NCI-H187 treated with DMSO at 0.1 percent for 48 hours (cell line): ENCODE results near the gene SPPL2A.

Experiments
- DNase-seq: peaks from one replicate; lab custom pipeline; 2025; lab: John Stamatoyannopoulos, UW

Gene SPPL2A

DNA sequence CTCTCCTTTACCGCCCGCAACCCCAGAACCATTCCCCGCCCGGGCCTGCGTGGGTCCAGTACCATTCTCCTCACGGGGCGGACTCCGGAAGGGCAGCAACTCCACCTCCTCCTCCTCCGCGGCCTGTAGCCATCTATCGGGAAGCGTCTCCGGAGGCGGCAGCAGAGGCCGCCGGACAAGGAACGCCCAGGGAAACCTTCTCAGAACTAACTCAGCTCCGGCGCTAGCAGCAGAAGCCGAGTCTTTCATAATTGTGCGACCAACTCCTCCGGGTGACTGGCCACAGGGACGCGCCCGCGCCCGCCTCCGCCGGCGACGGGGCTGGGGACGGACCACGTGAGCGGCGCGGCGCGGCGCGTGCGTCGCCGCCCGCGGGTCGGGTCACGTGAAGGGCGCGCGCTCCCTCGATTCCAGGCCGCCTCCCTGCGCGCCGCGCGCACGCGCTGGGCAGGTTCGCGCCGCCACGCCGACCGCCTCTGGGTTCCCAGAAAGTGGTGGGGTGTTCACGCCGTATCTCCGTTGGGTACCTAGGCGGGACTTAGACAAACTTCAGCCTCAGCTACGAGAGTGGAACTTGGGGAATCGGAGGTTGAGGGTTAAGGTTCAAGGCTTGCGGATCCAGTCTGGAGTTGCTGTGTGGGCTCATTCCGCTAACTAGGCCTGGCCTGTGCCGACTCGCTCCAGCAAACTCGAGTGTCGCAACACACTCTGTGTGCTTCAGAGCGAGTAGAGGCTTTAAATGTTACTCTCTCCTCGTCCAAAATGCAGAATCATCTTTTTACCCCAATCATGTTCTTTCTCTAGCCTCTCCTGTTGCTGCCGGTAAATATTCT lies 78.8 kb downstream of the SPPL2A start, which contains the start of gene TRPM7:
TSS of gene TRPM7 (minus strand) at position 329 of the 833 bp plus-strand sequence. CDS start at position 65, 264 bp downstream.
- DNase-seq = no peak

DNA sequence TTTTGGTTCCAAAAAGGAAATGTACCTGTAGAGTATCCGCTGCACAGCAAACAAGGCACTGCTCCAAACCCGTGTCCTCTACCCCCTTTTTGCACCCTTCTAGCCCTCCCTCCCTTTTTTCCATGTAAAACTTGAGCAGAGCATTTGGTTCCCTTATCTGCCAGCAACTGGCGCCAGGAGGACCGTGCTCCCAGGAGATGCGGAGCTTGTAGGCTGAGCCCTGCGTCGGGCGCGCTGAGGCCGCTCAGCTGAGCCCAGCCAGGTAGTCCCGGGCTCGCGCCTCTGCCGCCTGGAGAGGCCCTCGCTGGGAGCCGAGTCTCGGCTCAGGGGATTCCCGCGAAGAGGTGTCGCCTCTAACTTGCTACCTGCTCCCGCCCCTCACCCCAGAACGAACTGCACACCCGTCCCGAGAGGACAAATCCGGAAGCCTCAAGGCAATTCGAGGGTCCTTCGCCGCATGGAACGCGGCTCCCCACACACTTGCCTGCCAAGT lies 79.5 kb downstream of the SPPL2A start:
- no peak for DNase-seq

DNA sequence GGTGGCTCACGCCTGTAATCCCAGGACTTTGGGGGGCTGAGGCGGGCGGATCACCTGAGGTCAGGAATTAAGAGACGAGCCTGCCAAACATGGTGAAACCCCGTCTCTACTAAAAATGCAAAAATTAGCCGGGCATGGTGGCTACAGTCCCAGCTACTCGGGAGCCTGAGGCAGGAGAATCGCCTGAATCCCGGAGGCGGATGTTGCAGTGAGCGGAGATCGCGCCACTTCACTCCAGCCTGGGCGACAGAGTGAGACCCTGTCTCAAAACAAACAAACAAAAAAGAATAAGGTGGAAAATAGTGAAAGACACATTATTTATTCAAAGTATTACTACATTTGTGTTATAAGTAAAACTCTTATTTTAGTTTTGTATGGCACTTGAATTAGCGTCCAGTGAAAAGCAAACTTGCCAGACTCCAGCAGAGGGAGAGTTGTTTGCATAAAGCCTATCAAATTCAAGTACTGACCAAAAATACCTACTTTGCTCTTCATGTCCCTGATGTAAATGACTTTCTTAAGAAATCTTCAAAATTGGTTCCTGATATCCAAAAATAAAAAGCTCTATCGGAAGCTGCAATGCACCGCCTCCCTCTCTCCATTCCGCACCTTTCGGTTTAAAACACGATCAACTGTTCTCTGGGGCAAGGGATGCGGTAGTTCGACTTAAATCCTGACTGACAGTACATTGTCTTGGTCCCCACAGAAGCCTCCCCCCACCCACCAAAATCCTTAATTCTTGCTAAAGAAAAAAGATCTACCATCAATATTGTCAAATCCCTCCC lies 80.1 kb downstream of the SPPL2A start:
- no peak for DNase-seq

DNA sequence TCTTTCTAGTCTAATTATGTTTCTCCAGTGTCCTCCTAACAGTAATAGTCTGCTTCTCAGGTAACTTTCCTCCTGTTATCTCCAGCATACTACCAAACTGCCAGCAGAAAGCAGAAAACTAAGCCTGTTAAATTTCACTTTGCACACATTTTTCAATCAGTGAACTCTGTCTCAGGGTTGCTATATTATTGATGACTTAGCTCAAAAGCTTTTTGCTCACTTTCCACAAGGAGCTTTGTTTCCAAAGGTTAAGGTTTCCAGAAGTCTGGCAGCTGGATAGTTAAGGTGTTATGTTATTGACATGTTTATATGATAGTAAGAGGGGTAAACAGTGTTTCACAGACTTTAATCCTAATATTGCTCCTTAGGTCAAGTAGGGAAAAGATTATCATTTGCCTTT lies 84.0 kb downstream of the SPPL2A start:
- no peak for DNase-seq

DNA sequence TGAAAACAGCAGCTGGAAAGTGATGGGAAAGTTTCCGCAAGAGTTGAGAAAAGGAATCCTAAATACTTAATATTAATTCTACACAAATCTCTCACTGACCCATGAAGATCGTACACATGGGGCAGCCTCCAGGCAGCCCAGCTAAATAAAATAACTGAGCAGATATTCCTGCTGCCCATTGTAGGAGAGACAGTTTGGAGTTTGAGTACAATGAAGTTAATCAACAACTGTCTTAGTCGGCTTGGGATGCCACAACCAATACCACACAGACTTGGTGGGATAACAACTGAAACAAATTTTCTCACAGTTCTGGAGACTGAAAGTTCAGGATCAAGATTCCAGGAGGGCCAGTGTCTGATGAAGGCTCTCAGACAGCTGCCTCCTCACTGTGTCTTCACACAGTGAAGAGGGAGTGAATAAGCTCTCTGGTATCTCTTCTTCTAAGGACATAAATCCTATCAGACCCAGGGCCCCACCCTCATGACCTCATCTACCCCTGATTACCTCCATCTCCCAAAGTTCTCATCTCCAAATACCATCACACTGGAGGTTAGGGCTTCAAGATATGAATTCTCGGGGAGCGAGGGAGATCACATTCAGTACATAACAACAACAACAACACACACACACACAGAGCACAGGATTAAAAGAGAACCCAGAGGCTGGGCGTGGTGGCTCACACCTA lies 88.6 kb downstream of the SPPL2A start:
- no peak for DNase-seq

DNA sequence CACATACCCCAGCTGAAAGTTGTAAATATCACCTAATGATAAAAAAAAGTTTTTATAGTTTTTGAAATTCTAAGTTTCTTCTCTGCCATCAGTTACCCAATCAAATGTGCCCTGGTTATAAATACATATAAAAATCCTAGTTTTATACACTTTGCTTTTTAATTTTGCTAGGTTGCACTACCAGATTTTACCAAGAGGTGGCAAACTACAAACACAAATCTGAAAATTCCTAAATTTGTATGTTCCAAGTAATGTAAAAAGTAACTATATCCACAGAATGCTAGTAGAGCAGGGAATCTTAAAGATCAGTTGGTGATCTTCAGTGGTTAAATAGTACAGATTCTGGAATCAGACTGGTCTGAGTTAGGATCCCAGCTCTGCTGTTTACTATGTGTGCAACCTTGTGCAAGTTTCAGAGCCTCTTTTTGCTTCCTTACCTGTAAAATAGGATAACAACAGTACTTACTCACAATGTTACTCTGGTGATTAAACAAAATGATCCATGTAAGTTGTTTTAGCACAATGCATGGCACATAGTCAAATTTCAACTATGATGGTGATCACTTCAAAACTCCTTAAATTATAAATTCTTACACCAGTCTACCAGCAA lies 89.9 kb downstream of the SPPL2A start:
- DNase-seq = no peak

DNA sequence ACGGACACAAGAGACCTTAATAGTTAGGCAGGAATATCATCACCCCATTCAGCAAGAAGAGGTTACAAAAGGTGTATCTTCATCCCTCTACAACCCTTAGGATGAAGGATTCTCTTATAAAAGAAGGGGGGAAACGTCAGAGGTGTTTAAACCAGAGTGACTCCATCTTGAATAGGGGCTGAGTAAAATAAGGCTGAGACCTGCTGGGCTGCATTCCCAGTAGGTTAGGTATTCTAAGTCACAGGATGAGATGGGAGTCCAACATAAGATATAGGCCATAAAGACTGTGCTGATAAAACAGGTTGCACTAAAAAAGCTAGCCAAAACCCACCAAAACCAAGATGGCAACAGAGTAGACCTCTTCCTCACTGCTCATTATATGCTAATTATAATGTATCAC lies 95.4 kb downstream of the SPPL2A start:
- DNase-seq = no peak

DNA sequence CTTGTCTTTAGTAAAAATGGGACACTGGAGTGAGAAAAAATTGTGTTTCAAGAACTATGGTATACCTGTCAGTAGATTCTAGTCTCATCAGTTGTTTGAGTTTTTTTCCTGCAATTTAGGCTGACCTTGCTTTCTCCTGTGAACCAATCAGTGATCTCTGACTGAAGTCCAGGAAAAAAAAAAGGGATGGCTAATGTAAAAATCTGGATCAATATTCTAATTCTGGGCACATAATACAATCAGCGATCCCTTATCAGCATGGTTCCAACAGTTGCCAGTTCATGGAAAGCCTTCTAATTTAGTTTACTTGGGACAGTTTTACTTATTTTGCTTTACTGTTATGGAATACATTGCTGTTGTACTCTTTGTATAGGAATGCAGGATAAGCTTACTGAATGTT lies 95.9 kb downstream of the SPPL2A start:
- DNase-seq = no peak

DNA sequence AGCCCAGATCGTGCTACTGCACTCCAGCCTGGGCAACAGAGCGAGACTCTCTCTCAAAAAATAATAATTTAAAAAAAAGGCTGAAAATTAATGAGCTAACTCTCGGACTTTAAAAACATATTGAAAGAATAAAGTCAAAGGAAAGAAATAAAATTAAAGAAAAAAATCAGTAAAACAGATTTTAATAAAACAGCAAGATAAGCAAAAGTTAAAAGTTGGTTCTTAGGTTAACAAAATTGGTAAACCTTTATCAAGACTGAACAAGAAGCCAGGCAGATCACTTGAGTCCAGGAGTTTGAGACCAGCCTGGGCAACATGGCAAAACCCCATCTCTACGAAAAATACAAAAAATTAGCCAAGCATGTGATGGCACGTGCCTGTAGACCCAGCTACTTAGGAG lies 99.6 kb downstream of the SPPL2A start:
- DNase-seq = no peak

DNA sequence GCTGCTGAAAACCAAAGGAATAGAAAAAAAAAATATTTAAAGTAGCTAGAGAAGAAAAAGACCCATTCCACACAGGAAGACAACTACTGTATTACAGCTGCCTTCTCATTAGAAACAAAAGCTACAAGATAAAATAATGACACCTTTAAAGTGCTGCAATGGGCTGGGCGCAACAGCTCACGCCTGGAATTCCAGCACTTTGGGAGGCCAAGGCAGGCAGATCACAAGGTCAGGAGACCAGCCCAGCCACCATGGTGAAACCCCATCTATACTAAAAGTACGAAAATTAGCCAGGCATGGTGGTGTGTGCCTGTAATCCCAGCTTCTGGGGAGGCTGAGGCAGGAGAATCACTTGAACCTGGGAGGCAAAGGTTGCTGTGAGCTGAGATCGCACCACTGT lies 110.0 kb downstream of the SPPL2A start:
- DNase-seq = no peak

DNA sequence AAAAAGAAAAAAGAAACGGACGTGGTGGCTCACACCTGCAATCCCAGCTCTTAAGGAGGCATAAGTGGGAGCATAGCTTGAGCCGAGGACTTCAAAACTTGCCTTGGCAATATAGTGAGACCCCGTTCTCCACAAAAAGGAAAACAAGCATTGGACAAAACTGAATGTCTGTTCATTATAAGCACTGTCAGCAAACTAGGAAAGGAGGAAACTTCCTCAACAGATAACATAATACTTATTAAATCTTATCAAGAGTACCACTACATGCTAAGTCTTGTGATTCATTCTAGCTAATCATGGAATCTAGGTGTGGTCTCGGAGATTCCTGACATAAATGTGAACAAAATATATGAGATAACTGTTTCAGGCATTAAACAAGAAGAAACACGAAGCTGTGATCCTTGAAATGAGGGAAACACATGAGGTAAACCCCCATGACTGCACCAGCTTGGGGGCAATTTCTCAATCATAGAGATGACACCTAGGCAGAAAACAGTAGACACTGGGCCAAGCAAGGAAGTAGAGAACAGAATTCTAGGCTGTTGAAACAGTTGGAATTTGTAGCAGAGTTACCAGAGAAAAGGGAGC lies 112.3 kb downstream of the SPPL2A start:
- no peak for DNase-seq

DNA sequence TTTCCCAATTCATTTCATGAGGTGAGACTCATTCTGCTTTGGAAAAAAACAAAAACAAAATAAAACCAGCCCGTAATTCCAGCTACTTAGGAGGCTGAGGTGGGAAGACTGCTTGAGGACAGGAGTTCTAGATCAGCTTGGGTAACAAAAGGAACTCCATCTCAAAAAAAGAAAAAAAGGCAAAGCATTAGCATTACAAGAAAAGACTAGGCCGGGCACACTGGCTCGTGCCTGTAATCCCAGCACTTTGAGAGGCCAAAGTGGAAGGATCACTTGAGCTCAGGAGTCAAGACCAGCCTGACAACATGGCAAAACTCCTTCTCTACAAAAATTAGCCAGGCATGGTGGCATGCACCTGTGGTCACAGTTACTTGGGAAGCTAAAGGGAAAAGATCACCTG lies 112.8 kb downstream of the SPPL2A start:
- no peak for DNase-seq
